Upper lobe of right lung (tissue), 1 donor: ENCODE measurements around the gene ABCC3. TPM values are rescaled to one million over a fixed set of nuclear protein-coding genes. Genes with fewer than 3 reads are reported as not detected.

Source experiments
- ATAC-seq: fragments of 200-7000 bp; cut with Tn5 transposase; one replicate; pipeline ENCODE4 v1.9.1; 2020; ENCODE audit warnings: mild to moderate bottlenecking, moderate library complexity
- DNase-seq: peaks from one replicate; pipeline ENCODE4 v3.0.0-alpha.2; 2020
- H3K27ac ChIP-seq: fragments of 200-600 bp; one replicate; pipeline ENCODE4 v1.8.0; 2022
- H3K27me3 ChIP-seq: fragments of 200-600 bp; one replicate; pipeline ENCODE4 v1.8.0; 2022; ENCODE audit warnings: mild to moderate bottlenecking
- H3K36me3 ChIP-seq: fragments of 200-600 bp; one replicate; pipeline ENCODE4 v1.8.0; 2022
- H3K4me1 ChIP-seq: fragments of 200-600 bp; one replicate; pipeline ENCODE4 v1.8.0; 2022
- H3K4me3 ChIP-seq: fragments of 200-600 bp; one replicate; pipeline ENCODE4 v1.8.0; 2022; ENCODE audit warnings: mild to moderate bottlenecking
- H3K9me3 ChIP-seq: fragments of 200-600 bp; one replicate; pipeline ENCODE4 v1.8.0; 2022
- CTCF ChIP-seq: fragments of 200-600 bp; IDR thresholded peaks from one replicate; pipeline ENCODE4 v1.8.0; 2022; ENCODE audit warnings: antibody characterized with exemption
- intact Hi-C: fragments of 100-400 bp; cut with DNase I; formaldehyde crosslinking; loops from one replicate; pipeline ENCODE4 v1.11.0; 2022
- total RNA-seq: library from RNA; stranded (reverse); fragmentation: NEBNext Ultra II Directional; extraction: Animal tissue kit (Norgen Biotek cat#: 25700); gene quantifications from one replicate; pipeline ENCODE4 v1.2.1, GENCODE V29; 2021
- donor health status: DM: no; HTN: yes; CAD: no; lungs with severe emphysema.

ABCC3 gene
- total RNA-seq, 1 donor from 2014 or later: 65.4 TPM

GRCh38 chr17:50614471-50615051 is 20.1 kb upstream of the ABCC3 start:
- no peak for TF ChIP-seq CTCF
- Histone ChIP-seq H3K27me3 (peaks cover under 1% of the 10 kb centered on the region), H3K9me3 (no peaks in the 10 kb centered on the region), H3K4me3 (no peak overlapping the region), H3K4me1 (peaks cover 5% of the 10 kb centered on the region), H3K36me3 (no peaks in the 10 kb centered on the region), H3K27ac (no peak overlapping the region)
- ATAC-seq (no peak), DNase-seq (no peak)
- intact Hi-C loops: no loop called here

GRCh38 chr17:50615828-50616227 is 18.9 kb upstream of the ABCC3 start:
- intact Hi-C loops: no loop called here
- Histone ChIP-seq H3K9me3 (no peaks in the 10 kb centered on the region), H3K27ac (no peak overlapping the region), H3K36me3 (no peaks in the 10 kb centered on the region), H3K4me1 (peaks cover 5% of the 10 kb centered on the region), H3K27me3 (no peaks in the 10 kb centered on the region), H3K4me3 (no peak overlapping the region)
- no peak for DNase-seq
- ATAC-seq: no peak
- no peak for TF ChIP-seq CTCF

GRCh38 chr17:50618300-50618699 is 16.4 kb upstream of the ABCC3 start:
- H3K4me1 ChIP-seq: peaks cover 5% of the 10 kb centered on the region
- no peaks in the 10 kb centered on the region for H3K27me3 ChIP-seq
- H3K4me3 ChIP-seq: no peak overlapping the region
- intact Hi-C loops: no loop called here
- no peaks in the 10 kb centered on the region for H3K36me3 ChIP-seq
- ATAC-seq: peak; percentile 3
- TF ChIP-seq CTCF: no peak
- DNase-seq: no peak
- no peaks in the 10 kb centered on the region for H3K9me3 ChIP-seq
- no peak overlapping the region for H3K27ac ChIP-seq

GRCh38 chr17:50618941-50619340 is 15.7 kb upstream of the ABCC3 start:
- intact Hi-C loops: no loop called here
- Histone ChIP-seq H3K36me3 (no peaks in the 10 kb centered on the region), H3K4me3 (no peak overlapping the region), H3K9me3 (no peaks in the 10 kb centered on the region), H3K27ac (no peak overlapping the region), H3K4me1 (peaks cover 5% of the 10 kb centered on the region), H3K27me3 (no peaks in the 10 kb centered on the region)
- no peak for DNase-seq
- ATAC-seq: peak; percentile 64
- TF ChIP-seq CTCF: no peak

- no peak overlapping the region for H3K27ac ChIP-seq
- TF ChIP-seq CTCF: no peak
- no peak for ATAC-seq
- intact Hi-C loops: no loop called here
- no peaks in the 10 kb centered on the region for H3K27me3 ChIP-seq
- no peaks in the 10 kb centered on the region for H3K36me3 ChIP-seq
- H3K9me3 ChIP-seq: no peaks in the 10 kb centered on the region
- H3K4me3 ChIP-seq: no peak overlapping the region
- peaks cover 5% of the 10 kb centered on the region for H3K4me1 ChIP-seq
- DNase-seq: no peak
Measured at GRCh38 chr17:50619489-50619888, 15.2 kb upstream of the ABCC3 start.

GRCh38 chr17:50620237-50620636 is 14.4 kb upstream of the ABCC3 start:
- intact Hi-C loops: loop anchor here (5.0 kb wide), 1 partner anchor 58 kb away; the partner anchor contains the start of gene CACNA1G
- Histone ChIP-seq H3K9me3 (no peaks in the 10 kb centered on the region), H3K36me3 (no peaks in the 10 kb centered on the region), H3K4me1 (peaks cover 5% of the 10 kb centered on the region), H3K27me3 (no peaks in the 10 kb centered on the region), H3K4me3 (no peak overlapping the region), H3K27ac (no peak overlapping the region)
- no peak for TF ChIP-seq CTCF
- DNase-seq: no peak
- no peak for ATAC-seq
